Liver (tissue), 3 donors: ENCODE data around the gene PHC2.

Experiments used
- JUND ChIP-seq, 2 donors: IDR thresholded peaks; 2 replicates each; pipeline ENCODE4 v1.6.1; 2016; ENCODE audit warnings: antibody characterized with exemption in 2 of 2
- RAD21 ChIP-seq, 2 donors: IDR thresholded peaks; 2 replicates each; pipeline ENCODE4 v1.6.1; 2016; ENCODE audit warnings: antibody characterized with exemption in 2 of 2, mild to moderate bottlenecking in 2 of 2
- YY1 ChIP-seq: IDR thresholded peaks from 2 replicates; pipeline ENCODE4 v1.6.1; 2016; ENCODE audit warnings: antibody characterized with exemption, mild to moderate bottlenecking
- TF ChIP-seq, protein P1 (sequence below): fragments of 150-350 bp; IDR thresholded peaks from 2 replicates; pipeline ENCODE4 v1.5.1; 2017; ENCODE audit warnings: improper control_type of control experiment, low read depth, low read length; ENCODE audit not compliant: missing input control
- TF ChIP-seq, protein P2 (sequence below): IDR thresholded peaks from 2 replicates; pipeline ENCODE4 v1.6.1; 2016; ENCODE audit warnings: antibody characterized with exemption, mild to moderate bottlenecking
- donor health status: healthy.
- donor health status: healthy.

DNA sequence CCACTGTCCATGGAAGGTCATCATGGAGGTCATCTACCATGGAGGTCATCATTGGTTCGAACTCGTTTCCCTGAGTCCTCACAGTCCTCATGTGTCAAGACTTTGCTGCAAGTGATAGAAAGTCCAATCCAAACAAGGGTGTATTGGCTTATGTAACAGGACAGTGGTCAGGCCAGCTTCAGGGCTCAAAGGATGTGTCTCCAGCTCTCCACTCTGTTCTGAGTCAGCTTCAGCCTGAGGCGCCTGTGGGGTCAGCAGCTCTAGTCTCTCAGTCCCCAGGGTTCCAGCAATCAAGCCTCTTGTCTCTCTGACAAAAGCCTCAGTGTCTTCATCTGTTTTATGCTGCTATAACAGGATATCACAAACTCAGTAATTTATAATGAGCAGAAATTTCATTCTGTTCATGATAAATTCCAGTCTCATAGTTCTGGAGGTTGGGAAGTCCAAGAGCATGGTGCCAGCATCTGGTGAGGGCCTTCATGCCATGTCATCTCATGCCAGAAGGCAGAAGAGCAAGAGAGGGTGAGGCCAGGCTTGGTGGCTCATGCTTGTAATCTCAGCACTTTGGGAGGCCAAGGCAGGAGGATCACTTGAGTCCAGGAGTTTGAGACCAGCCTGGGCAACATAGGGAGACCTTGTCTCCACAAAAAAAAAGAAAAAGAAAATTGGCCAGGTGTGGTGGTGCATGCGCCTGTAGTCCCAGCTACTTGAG lies 129.5 kb downstream of the PHC2 start:
- TF ChIP-seq, protein P1, sequence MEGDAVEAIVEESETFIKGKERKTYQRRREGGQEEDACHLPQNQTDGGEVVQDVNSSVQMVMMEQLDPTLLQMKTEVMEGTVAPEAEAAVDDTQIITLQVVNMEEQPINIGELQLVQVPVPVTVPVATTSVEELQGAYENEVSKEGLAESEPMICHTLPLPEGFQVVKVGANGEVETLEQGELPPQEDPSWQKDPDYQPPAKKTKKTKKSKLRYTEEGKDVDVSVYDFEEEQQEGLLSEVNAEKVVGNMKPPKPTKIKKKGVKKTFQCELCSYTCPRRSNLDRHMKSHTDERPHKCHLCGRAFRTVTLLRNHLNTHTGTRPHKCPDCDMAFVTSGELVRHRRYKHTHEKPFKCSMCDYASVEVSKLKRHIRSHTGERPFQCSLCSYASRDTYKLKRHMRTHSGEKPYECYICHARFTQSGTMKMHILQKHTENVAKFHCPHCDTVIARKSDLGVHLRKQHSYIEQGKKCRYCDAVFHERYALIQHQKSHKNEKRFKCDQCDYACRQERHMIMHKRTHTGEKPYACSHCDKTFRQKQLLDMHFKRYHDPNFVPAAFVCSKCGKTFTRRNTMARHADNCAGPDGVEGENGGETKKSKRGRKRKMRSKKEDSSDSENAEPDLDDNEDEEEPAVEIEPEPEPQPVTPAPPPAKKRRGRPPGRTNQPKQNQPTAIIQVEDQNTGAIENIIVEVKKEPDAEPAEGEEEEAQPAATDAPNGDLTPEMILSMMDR: no peak
- no peak for TF ChIP-seq YY1
- TF ChIP-seq, protein P2, sequence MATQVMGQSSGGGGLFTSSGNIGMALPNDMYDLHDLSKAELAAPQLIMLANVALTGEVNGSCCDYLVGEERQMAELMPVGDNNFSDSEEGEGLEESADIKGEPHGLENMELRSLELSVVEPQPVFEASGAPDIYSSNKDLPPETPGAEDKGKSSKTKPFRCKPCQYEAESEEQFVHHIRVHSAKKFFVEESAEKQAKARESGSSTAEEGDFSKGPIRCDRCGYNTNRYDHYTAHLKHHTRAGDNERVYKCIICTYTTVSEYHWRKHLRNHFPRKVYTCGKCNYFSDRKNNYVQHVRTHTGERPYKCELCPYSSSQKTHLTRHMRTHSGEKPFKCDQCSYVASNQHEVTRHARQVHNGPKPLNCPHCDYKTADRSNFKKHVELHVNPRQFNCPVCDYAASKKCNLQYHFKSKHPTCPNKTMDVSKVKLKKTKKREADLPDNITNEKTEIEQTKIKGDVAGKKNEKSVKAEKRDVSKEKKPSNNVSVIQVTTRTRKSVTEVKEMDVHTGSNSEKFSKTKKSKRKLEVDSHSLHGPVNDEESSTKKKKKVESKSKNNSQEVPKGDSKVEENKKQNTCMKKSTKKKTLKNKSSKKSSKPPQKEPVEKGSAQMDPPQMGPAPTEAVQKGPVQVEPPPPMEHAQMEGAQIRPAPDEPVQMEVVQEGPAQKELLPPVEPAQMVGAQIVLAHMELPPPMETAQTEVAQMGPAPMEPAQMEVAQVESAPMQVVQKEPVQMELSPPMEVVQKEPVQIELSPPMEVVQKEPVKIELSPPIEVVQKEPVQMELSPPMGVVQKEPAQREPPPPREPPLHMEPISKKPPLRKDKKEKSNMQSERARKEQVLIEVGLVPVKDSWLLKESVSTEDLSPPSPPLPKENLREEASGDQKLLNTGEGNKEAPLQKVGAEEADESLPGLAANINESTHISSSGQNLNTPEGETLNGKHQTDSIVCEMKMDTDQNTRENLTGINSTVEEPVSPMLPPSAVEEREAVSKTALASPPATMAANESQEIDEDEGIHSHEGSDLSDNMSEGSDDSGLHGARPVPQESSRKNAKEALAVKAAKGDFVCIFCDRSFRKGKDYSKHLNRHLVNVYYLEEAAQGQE: no peak
- no peak for TF ChIP-seq RAD21 (IDR thresholded peaks at IDR 0.05)
- TF ChIP-seq JUND (IDR thresholded peaks at IDR 0.05): no peak
